ENCODE results near the gene CYP27A1.

The CYP27A1 gene

DNA sequence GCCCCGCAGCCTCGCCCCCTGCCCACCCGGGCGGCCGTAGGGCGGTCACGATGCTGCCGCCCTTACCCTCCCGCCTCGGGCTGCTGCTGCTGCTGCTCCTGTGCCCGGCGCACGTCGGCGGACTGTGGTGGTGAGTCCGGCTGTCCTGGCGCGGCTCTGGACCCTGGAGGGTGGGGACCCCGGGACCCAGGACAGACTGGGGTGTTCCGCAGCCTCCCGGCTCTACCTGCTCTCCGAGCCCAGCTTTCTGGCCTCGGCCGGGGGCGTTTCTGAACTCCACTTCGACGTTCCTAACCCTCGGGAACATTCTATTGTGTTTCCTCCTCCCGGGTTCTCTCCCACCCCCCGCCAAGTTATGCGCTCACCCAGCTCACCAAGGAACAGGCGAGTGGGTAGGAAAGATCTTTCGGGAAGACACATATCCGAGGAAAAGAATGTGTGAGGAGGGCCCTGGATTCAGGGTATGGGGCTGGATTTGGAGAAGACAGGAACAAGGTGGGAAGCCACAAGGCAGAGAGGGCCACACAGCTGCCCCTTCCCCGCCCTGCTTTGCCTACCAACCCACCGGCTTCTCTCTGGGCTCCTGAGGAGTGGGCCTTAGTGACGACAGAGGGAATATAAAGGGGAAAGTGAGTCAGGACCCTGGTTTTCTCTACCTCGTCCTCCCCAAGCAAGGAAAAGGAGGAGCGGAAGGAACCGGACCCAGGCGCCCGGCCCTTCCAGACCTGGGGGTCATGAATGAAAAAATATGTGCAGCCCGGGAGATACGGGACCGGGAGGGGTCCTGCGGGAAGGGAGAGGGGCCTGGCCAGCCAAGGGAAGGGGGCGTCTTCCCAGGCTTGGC lies 78.3 kb downstream of the CYP27A1 start:
- DNase-seq, result no peak

DNA sequence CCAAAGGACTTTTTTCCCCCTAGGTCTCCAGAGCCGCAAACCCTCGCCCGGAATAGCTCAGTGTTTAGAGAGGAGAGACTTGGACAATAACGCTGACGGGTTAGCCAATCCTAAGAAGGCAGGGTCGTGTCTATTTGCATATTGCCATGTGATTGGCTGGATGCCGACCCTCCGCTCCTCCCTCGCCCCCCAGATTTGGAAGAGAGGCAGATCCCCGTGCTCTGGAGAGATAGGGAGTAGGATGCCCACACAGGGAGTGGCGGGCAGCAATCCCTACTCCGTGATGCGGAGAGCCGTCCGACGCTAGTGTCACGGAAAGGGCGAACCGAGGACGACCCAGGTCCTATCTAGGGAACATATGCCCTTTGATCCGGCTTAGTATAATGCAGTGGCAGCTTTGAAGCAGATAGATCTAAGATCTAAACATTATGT lies 79.0 kb downstream of the CYP27A1 start:
- DNase-seq, result no peak

DNA sequence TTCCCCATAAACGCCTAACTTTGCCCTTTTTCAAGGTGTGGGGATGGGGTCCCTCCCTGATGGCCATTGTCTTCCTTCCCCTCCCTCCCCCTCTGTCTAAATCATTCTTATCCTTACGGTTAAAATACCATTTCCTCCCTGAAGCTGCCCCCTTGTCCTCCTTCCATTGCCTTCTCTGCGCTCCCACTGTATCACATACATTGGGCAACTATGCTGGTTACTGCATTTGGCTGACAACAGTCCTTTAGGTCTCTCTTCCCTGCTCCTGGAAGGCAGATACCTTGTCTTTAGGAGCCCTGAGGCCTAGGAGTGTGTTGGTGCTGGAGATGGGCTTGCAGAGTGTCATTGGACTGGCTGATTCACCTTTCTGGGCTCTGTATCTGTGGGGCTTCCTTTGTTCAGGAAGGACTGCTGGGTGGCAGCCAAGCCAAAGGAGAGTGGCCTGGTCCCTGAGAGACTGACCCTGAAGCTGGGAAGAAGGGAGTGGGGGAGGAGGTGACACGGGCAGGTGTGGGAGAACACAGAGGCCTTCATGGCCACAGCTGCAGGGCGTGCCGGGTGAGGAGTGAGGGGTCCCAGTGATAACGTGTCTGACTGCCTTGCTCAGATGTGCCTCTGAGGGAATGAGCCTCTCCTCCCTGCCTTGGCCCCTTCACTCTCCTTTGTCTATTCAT lies 79.8 kb downstream of the CYP27A1 start:
- no peak for DNase-seq

DNA sequence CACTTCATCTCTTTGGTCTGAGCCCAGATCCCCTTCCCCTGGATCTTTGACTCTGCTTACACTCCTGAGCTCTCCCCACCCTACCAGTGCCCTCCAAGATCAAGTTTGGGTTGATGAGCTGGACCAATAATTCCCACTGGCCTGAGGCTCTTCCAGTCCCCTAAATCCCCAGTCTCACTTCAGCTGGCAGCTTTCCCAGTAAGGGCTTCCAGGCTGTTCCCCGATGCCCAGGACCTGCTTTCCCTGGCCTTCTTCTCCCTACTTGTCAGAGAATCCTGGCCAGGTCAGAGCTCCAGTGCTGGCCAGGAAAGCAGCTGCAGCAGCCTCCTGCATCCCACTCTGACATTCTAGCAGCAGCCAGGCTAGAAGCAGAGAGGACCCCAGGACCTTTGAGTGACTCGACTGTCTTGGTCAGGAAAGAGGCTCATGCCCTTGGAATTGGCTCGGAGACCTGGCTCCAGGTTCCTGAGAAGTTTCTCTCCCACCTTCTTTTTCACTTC lies 81.1 kb downstream of the CYP27A1 start:
- no peak for DNase-seq

Data from activated CD4-positive, alpha-beta T cell treated with anti-CD3 and anti-CD28 coated beads, Interleukin-2, amount 50 U/mL, for 48 hours (primary cell).